Right cardiac atrium (tissue), 5 donors: ENCODE results near the gene RSPH6A. TPM values are rescaled to one million over a fixed set of nuclear protein-coding genes. Genes with fewer than 3 reads are reported as not detected.

ENCODE experiments used
- ATAC-seq, 2 donors: fragments of 200-7000 bp; cut with Tn5 transposase; one replicate each; pipeline versions ENCODE4 v1.8.0 to v1.9.1; 2020; ENCODE audit warnings: moderate library complexity in 2 of 2, mild to moderate bottlenecking in 1 of 2
- DNase-seq, 3 donors: peaks; one replicate each; pipeline ENCODE4 v3.0.0-alpha.2; 2020
- H3K27ac ChIP-seq: one replicate; pipeline ENCODE4 v1.5.1; 2013; ENCODE audit warnings: mild to moderate bottlenecking, low read length, control low read depth, moderate library complexity
- H3K27me3 ChIP-seq: one replicate; pipeline ENCODE4 v1.6.1; 2013; ENCODE audit not compliant: control insufficient read depth, insufficient read depth
- H3K4me1 ChIP-seq: one replicate; pipeline ENCODE4 v1.6.1; 2013; ENCODE audit warnings: low read length; ENCODE audit not compliant: control insufficient read depth, insufficient read depth
- H3K4me3 ChIP-seq: one replicate; pipeline ENCODE4 v1.5.1; 2013; ENCODE audit warnings: low read length, control low read depth
- H3K9me3 ChIP-seq: one replicate; pipeline ENCODE4 v1.6.1; 2013; ENCODE audit warnings: low read length; ENCODE audit not compliant: control insufficient read depth
- WGBS: extraction: QIAGEN DNeasy Blood & Tissue Kit; methylation state at CpG from one replicate; pipeline ENCODE4 v1.1.7; 2013; 5-methylcytosine and 5-hydroxymethylcytosine counted together
- intact Hi-C, 4 donors: fragments of 100-400 bp; cut with DNase I; formaldehyde crosslinking; loops; one replicate each; pipeline versions ENCODE4 v1.11.0 to v1.14.0; 2022 to 2023
- polyA plus RNA-seq: library from polyadenylated mRNA; stranded (reverse); fragments of 200-250 nt; gene quantifications from one replicate; pipeline ENCODE4 v1.2.3, GENCODE V29; 2013
- total RNA-seq, 4 donors: library from RNA; stranded (reverse); fragmentation: NEBNext Ultra II Directional; extraction: Animal tissue kit (Norgen Biotek cat#: 25700); gene quantifications; one replicate each; pipeline ENCODE4 v1.2.1, GENCODE V29; 2021
- donor health status: healthy with polysubstance abuse.
- donor health status: DM: no; HTN: yes; CAD: no.
- donor health status: DM: no; HTN: no; CAD: no.
- donor health status: DM: no; HTN: yes; CAD: no; lungs with severe emphysema.
- donor health status: DM: yes; HTN: yes; CAD: no.

The RSPH6A gene
- total and polyA plus RNA-seq, 5 donors, result 0.14 TPM; not detected in 4

- 66% methylated on average over 18 of the region's 18 CpGs for WGBS
- intact Hi-C loops, result no loop called here
- H3K4me1 ChIP-seq, result no peaks in the 10 kb centered on the region
- H3K4me3 ChIP-seq, result no peak overlapping the region
- DNase-seq (peak in 1 of 3 donors; percentile 56), ATAC-seq (peak in 1 of 2 donors; percentile 10)
- no peaks in the 10 kb centered on the region for H3K9me3 ChIP-seq
- H3K27me3 ChIP-seq, result no peaks in the 10 kb centered on the region
- H3K27ac ChIP-seq, result no peak overlapping the region
Measured at GRCh38 chr19:45816236-45817009, 1.3 kb upstream of the RSPH6A start.

DNA sequence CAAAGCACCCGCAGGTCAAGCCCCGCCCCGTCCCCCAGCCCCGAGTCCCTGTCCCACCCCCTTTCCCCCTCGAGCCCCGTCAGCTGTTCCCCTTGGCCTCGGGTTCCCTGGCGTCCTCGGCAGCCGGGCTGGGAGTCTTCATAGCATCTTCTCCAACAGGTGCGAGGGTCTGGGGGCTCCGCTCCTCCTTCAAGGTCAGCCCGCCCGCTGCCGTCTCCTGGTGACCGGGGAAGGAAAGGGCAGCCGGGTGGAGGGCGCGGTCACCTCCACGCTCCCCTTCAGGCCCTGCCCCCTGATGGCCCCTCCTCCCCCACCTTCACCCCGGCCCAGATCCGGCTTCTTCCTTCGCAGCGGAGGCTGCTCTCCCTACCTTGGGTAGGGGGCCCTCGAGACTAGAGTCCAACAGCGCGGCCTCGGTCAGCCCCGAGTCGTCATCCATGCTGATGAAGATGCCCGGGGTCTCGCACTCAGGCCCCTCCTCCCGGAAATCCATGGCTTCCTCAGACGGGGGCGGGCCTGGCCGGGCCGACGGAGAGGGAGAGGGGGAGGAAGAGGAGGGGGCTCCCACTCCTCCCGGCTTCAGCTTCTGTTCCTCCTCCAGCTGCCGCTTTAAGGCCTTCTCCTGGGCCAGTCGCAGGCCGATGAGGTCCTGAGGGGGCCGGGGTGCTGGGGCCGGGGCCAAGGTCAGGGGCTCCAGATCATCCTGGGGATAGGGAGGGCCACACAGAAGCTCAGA, 541 bp upstream of the RSPH6A start:
- Histone ChIP-seq H3K4me1 (no peaks in the 10 kb centered on the region), H3K9me3 (no peaks in the 10 kb centered on the region), H3K27ac (no peak overlapping the region), H3K4me3 (peak overlapping the region; percentile 61), H3K27me3 (no peaks in the 10 kb centered on the region)
- WGBS, result 7% methylated on average over 44 of the region's 44 CpGs
- intact Hi-C loops, result no loop called here
- DNase-seq (peak; percentile 35 to 79 (median 69)), ATAC-seq (peak; percentile 12 to 26)

DNA sequence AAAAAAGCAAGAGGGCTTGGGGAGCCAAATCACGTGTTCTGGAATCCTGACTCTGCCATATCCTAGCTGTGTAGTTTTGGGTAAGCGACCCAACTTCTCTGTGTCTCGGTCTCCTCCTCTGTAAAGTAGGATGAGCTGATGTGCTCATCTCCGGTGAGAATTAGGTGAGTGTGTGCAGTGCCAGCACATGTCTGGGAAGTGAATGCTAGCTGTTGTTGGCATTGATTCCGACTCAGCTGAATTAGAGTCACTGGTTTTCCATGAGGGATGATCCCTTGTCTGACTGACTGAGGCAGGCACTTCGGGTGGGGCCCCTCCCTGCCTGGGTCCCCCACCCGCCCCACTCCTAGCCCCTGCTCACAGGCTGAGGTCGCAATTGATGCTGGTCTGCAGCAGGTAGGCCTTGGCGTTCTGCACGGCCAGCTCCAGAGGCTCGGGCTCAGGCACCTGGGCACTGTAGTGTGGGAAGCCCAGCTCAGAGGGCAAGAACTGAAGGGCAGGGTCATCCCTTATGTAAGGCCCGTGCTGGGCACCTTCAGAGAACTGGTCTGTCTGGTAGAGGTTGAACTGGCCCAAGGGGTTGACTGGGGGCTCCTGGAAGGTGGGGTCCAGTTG, 835 bp downstream of the RSPH6A start:
- Histone ChIP-seq H3K4me1 (no peaks in the 10 kb centered on the region), H3K27me3 (no peaks in the 10 kb centered on the region), H3K9me3 (no peaks in the 10 kb centered on the region), H3K4me3 (no peak overlapping the region), H3K27ac (no peak overlapping the region)
- intact Hi-C loops, result no loop called here
- WGBS, result 86% methylated on average over 12 of the region's 12 CpGs
- ATAC-seq (no peak), DNase-seq (no peak)

- WGBS, result 92% methylated on average over 6 of the region's 6 CpGs
- H3K4me1 ChIP-seq, result no peaks in the 10 kb centered on the region
- DNase-seq (peak in 1 of 3 donors; percentile 20), ATAC-seq (no peak)
- no peaks in the 10 kb centered on the region for H3K9me3 ChIP-seq
- no peaks in the 10 kb centered on the region for H3K27me3 ChIP-seq
- intact Hi-C loops, result no loop called here
- no peak overlapping the region for H3K4me3 ChIP-seq
- H3K27ac ChIP-seq, result no peak overlapping the region
Measured at GRCh38 chr19:45812297-45812696, 2.8 kb downstream of the RSPH6A start.

- Histone ChIP-seq H3K27me3 (no peaks in the 10 kb centered on the region), H3K4me3 (no peak overlapping the region), H3K9me3 (no peaks in the 10 kb centered on the region), H3K4me1 (no peaks in the 10 kb centered on the region), H3K27ac (no peak overlapping the region)
- DNase-seq (no peak), ATAC-seq (no peak)
- intact Hi-C loops, result no loop called here
- 51% methylated on average over 7 of the region's 7 CpGs for WGBS
Measured at GRCh38 chr19:45809643-45810159, 5.4 kb downstream of the RSPH6A start.

DNA sequence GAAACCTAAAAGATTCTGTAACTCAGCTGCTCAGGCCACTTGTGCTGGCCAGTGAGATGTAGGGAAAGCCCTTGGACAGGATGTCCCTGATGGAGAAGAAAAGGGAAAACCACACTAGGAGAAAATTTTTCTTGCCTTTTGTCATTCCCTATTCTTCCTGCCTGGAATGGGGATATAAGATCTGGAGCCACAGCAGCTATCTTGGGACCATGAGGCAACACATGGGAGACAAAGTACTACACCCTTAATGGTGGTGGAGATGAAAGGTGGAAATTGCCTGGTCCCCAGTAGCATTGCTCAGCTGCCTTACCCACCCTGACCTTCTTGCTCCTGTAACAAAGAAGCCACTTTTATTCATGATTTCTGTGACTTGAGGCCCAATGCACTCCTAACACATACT, 9.4 kb downstream of the RSPH6A start:
- no peak overlapping the region for H3K27ac ChIP-seq
- no peaks in the 10 kb centered on the region for H3K9me3 ChIP-seq
- no peaks in the 10 kb centered on the region for H3K4me1 ChIP-seq
- intact Hi-C loops, result no loop called here
- H3K27me3 ChIP-seq, result no peaks in the 10 kb centered on the region
- no peak for DNase-seq
- no peak overlapping the region for H3K4me3 ChIP-seq
- no peak for ATAC-seq

GRCh38 chr19:45804959-45805230, 10.2 kb downstream of the RSPH6A start:
- DNase-seq (no peak), ATAC-seq (no peak)
- 89% methylated on average over 8 of the region's 8 CpGs for WGBS
- H3K27me3 ChIP-seq, result no peaks in the 10 kb centered on the region
- intact Hi-C loops, result no loop called here
- H3K4me3 ChIP-seq, result no peak overlapping the region
- no peaks in the 10 kb centered on the region for H3K4me1 ChIP-seq
- H3K9me3 ChIP-seq, result no peaks in the 10 kb centered on the region
- no peak overlapping the region for H3K27ac ChIP-seq

DNA sequence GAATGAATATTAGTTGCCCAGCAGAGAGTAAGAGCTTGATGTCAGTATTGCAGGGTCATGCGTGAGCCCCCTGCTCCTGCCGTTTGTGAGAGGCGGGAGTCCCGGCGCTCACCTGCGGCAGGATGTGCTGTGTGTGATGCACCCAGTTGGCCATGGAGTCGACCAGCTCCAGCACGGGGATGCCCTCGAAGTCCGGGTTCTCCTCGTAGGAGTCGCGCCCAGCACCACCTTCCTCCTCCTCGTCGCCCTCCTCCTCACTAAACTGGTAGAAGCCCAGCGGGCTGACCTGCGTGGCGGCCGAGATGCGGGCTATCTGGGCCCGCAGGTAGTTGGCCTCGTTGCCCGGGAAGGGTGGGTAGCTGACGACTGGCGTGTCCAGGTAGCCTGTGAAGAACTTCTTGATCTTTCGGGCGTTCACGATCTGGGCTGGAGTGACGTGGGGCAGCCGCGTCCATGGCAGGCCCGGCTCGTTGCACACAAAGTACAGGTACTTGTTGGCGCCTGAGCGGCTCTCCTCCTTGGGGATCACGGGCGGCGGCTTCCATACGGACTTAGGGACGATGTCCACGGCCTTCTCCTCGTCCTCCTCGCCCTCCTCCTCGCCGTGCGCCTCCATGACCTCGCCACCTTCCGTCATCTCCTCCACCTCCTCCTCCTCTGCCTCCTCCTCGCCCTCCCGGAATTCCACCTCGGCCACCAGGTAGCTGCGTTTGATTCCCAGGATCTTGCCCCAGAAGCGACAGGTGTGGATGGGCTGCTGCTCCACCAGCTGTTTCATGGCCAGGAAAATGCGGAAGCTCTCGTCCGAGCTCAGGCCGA, 10.8 kb downstream of the RSPH6A start:
- intact Hi-C loops, result no loop called here
- WGBS, result 88% methylated on average over 57 of the region's 57 CpGs
- no peaks in the 10 kb centered on the region for H3K9me3 ChIP-seq
- no peak for DNase-seq
- H3K27me3 ChIP-seq, result no peaks in the 10 kb centered on the region
- no peak for ATAC-seq
- no peak overlapping the region for H3K27ac ChIP-seq
- no peaks in the 10 kb centered on the region for H3K4me1 ChIP-seq
- H3K4me3 ChIP-seq, result no peak overlapping the region

DNA sequence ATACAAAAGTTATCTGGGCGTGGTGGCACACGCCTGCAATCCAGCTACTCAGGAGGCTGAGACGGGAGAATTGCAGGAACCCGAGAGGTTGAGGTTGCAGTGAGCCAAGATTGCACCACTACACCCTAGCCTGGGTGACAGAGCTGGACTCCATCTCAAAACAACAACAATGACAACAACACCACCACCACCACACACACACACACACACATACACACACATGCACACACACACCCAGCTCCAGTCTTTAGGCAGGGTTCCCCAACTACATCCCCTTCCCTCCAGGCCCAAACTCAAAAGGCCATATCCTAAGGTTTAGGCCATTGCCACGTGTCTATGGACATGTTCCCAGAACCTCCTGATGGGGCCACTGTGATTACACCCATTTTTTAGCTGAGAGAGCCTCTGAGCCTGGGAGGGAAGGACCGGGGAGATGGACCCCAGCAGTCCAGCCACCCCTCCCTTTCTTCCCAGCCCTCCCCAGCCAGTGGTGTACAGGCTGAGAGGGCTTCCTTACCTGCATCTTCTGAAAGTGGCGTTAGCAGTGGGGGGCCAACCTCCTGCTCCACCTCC, 13.4 kb downstream of the RSPH6A start:
- H3K27me3 ChIP-seq, result no peaks in the 10 kb centered on the region
- no peak overlapping the region for H3K27ac ChIP-seq
- H3K4me3 ChIP-seq, result no peak overlapping the region
- intact Hi-C loops, result no loop called here
- H3K4me1 ChIP-seq, result no peaks in the 10 kb centered on the region
- DNase-seq, result no peak
- no peak for ATAC-seq
- WGBS, result 79% methylated on average over 7 of the region's 7 CpGs
- no peaks in the 10 kb centered on the region for H3K9me3 ChIP-seq

- no peaks in the 10 kb centered on the region for H3K9me3 ChIP-seq
- intact Hi-C loops, result no loop called here
- no peak overlapping the region for H3K27ac ChIP-seq
- no peaks in the 10 kb centered on the region for H3K4me1 ChIP-seq
- H3K27me3 ChIP-seq, result no peaks in the 10 kb centered on the region
- 81% methylated on average over 8 of the region's 8 CpGs for WGBS
- H3K4me3 ChIP-seq, result no peak overlapping the region
- DNase-seq (peak in 1 of 3 donors; percentile 66), ATAC-seq (no peak)
Measured at GRCh38 chr19:45800070-45800553, 15.0 kb downstream of the RSPH6A start.
